ENCODE measurements around the gene PARP8. TPM values are rescaled to one million over a fixed set of nuclear protein-coding genes. Genes with fewer than 3 reads are reported as not detected.
"Not testable (repeated sequence)": the region's sequence is repeated elsewhere in the genome, so short reads cannot be mapped to it uniquely, and the experiment has no call there.

The PARP8 gene
- polyA plus RNA-seq, 10 donors = 4.7 to 12.1 (median 9.8) TPM

DNA sequence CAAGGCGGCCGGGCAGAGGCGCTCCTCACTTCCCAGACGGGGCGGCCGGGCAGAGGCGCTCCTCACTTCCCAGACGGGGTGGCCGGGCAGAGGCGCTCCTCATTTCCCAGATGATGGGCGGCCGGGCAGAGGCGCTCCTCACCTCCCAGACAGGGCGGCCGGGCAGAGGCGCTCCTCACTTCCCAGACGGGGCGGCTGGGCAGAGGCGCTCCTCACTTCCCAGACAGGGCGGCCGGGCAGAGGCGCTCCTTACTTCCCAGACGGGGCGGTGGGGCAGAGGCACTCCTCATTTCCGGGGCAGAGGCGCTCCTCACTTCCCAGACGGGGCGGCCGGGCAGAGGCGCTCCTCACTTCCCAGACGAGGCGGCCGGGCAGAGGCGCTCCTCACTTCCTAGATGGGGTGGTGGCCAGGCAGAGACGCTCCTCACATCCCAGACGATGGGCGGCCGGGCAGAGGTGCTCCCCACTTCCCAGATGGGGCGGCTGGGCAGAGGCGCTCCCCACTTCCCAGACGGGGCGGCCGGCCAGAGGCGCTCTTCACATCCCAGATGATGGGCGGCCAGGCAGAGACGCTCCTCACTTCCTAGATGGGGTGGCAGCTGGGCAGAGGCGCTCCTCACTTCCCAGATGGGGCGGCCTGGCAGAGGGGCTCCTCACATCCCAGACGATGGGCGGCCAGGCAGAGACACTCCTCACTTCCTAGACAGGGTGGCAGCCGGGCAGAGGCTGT lies 108.2 kb downstream of the PARP8 start:
- not testable (repeated sequence) for DNase-seq

DNA sequence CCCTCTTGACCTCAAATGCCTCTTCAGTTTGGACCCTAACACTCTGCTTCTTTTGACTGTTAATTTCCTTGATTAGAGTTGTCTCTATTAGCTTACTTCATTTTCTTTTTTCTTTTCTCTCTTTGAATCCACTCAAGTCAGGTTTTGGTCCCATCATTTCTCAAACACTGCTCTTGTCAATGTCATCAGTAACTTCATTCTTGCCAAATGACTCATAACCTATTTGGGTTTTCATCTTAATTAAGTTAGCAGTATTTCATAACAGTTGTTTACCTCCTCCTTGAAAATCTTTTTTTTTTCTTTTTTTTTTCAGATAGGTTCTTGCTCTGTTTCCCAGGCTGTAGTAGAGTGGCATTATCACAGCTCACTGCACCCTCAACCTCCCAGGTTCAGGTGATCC lies 119.6 kb downstream of the PARP8 start:
- DNase-seq = no peak

DNA sequence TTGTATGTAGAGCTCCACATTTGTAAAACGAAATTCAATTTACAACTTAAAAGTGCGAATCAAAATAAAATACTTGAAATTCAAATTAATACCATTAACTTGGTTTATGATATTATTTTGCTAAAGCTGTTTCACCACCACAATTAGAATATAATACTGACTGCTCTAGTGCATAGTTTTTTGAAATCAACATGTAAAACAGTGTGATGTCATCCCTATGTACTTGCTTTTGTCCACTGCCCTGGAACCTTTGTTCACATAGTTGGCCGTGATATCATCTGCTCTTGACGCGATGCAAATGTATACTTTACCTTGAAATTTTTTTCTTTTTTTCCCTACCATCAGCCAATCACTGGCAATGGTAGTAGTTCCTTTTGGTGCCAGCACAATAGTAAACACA lies 125.4 kb downstream of the PARP8 start:
- no peak for DNase-seq

DNA sequence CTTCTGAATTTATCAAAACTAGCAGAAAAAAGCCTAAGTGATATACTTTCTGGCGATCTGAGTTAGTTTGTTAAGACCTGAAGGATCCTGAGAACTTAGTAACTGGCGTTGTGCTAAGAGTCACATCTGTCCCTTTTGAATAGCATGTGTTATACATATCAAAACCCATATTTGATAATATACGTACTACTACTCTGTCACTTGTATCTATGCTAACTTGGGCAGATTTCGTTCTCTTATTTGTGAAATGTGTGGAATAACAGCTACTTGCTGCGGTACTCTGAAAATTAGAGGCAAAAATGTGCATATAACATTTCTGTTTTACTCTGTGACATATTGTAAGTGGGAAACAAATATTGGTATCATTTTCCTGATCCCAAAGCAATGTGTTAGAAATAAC lies 126.4 kb downstream of the PARP8 start:
- no peak for DNase-seq

DNA sequence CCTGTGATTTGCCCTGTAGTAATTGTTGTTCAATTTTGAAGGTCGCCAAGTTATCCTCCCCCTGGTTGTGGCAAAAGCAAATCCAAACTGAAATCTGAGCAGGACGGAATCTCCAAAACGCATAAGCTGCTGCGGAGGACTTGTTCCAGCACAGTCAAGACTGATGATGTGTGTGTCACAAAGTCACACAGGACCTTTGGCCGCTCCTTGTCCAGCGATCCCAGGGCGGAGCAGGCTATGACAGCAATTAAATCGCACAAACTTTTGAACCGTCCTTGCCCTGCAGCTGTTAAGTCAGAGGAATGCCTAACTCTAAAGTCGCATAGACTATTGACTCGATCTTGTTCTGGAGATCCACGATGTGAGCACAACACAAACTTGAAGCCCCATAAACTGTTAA lies 128.4 kb downstream of the PARP8 start:
- DNase-seq = no peak

DNA sequence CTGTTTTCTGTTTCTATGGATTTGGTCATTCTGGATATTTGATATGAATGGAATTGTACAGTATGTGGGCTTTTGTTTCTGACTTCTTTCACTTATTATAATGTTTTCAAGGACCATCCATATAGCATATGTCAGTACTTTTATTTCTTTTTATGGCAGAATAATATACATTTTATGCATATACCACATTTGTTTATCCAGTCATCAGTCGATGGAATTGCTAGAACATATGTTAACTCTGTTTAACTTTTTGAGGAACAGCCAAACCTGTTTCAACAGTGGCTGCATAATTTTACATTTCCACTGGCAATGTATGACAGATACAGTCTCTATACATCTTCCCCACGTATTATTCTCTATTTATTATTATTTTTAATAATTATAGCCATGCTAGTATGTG lies 131.6 kb downstream of the PARP8 start:
- peak in 1 of 3 donors; percentile 45 for DNase-seq

DNA sequence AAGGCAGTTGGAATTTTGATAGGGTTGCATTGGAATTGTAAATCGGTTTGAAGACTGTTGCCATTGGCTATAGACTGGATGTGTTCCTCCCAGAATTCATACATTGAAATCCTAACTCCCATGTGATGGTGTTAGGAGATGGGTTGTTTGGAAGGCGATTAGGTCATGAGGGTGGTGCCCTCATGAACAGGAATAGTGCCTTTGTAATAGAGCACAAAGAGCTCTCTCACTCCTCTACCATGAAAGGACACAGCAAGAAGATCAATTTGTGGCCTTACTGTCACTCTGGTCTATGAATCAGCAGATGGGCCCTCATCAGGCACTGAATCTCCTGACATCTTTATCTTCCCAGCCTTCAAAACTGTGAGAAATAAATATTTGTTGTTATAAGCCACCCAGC lies 133.2 kb downstream of the PARP8 start:
- DNase-seq = no peak

DNA sequence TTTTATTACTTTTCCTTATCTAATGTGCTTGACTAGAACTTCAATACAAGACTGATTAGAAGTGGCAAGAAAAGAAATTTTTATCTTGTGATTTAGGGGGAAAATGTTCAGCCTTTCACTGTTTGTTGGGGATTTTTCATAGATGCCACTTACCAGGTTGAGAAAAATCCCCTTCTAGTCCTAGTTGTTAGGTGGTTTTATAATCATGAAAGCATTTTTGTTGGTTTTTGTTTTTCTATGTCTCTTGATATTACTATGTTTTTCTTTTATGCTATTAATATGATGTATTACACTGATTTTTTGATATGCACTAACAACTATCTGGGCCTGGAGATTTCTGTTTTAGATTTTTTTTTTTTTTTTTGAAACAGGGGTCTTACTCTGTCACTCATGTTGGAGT lies 134.0 kb downstream of the PARP8 start:
- no peak for DNase-seq

DNA sequence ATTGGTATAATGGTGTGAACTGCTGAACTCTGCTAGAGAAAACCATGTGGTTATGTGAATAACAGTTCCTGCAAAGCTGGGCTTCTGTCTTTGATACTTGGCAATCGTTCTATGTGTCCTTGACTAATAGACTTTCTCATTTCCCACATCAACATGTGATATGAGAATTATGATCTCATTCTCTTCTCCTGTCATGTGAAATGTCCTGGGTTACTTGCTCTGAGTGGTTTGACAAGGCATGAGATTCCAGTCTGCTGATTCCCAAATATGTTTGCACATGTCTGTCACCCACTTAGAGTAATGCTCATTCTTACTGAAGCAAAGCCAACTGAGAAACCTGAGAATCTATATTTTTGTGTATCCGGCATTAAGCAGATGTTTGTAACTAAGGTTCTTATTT lies 141.2 kb downstream of the PARP8 start:
- no peak for DNase-seq

DNA sequence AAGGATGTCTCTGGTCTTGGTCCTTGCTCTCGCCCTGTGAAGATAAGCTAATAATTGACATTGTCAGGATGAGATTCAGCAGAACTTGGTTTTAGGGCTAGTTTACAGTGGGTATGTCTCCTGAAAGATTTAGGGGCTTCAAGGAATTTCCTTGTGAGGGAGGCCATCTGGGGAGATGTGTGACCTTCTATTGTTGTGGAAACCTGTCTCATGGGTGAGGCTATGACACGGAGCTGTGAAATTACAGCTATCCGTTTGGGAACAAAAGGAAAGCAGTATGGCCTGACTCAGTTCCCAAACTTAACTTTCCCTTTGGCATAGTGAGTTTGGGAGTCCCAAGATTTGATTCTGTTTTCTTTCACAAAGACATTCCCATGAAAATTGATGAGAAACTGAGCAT lies 142.0 kb downstream of the PARP8 start:
- no peak for DNase-seq

DNA sequence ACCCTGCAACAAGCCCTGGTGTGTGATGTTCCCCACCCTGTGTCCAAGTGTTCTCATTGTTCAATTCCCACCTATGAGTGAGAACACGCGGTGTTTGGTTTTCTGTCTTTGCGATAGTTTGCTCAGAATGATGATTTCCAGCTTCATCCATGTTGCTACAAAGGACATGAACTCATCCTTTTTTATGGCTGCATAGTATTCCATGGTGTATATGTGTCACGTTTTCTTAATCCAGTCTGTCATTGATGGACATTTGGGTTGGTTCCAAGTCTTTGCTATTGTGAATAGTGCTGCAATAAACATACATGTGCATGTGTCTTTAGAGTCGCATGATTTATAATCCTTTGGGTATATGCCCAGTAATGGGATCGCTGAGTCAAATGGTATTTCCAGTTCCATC lies 145.3 kb downstream of the PARP8 start:
- not testable (repeated sequence) for DNase-seq

DNA sequence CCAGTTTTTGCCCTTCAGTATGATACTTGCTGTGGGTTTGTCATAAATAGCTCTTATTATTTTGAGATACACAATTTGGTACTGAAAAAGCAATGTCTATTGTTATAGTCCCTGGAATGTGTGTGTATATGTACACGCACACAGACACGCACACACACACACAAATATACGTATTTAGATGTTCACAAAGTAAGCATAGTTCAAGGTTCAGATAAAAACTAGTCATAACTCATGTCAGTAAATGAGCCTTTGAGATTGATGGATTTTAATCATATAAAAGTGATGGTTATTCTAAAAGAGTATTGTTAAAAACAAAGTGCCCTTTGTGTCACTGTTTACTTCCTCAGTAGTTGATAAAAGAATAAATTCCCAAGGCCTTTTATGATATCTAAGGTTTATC lies 147.3 kb downstream of the PARP8 start:
- no peak for DNase-seq

DNA sequence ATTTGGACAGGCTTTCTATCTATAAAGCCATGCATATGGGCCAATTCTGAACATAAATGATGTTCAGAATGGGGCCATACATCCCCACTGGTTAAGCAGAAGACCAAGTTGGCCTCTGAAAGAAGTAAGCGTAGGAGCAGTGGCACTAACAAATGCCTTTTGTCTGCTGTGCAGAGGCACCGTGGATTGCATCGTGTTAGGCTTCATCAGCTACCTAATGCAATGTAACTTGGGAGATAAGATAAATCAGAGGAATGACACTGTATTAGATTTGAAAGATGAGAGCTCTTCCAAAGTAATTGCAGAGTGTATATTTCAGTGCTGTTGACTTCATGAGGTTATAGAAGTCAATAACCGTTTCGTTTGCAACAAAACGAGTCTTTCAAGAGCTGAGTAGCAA lies 148.1 kb downstream of the PARP8 start:
- no peak for DNase-seq

DNA sequence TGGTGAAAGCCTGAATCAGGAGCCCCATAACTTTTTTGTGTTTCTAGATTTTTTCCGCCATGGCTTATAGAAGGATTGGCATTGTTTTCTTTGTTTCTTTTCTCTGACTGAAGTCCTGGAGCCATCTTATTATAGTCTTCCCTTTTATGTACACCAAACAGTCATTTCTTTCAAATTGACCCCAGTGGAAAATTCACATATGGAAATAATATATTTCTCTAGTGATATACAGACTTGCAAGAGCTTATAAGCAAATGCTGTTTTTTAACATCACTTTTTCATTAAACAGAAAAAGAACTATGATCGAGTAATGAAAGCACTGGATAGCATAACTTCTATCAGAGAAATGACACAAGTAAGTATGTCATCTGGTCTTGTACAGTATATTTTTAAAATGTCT lies 155.6 kb downstream of the PARP8 start:
- DNase-seq = peak in 2 of 3 donors; percentile 19 to 51

DNA sequence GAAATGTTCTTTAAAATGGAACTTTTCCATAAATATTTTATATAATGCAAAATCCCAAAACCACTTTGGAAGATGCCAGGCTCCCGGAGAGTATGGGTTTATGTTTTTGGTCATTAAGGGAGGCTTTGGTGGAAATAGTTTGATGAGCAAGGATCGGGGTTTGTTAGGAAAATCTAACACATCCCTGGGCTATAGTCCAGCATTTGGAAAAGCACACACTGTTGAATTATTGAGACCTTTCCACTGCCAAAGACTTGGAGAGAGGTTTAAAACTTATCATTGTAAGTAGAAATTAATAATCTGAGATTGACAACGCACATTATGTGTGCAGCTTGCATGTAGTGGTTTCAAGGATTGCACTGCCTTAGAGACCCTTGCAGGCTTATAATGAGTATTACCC lies 156.3 kb downstream of the PARP8 start:
- peak in 2 of 3 donors; percentile 36 to 68 for DNase-seq

DNA sequence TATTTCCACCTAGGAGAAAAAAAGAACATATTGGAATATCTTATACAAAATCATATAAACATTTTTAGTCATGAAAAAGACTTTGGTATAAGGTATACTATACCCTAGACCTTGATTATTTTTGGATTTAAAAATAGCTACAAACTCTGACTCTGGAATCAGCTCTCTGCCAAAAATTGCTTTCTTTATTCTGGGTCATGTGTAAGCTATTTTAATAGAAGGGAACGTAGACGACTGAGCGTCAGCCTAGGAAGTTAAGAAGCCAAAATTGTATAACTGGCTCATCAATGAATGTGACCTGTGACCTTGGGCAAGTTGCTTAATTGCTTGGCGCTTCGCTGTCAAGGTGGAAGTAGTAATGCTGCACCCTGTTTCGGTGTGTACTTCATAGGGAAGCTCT lies 157.1 kb downstream of the PARP8 start:
- peak in 1 of 3 donors; percentile 45 for DNase-seq

DNA sequence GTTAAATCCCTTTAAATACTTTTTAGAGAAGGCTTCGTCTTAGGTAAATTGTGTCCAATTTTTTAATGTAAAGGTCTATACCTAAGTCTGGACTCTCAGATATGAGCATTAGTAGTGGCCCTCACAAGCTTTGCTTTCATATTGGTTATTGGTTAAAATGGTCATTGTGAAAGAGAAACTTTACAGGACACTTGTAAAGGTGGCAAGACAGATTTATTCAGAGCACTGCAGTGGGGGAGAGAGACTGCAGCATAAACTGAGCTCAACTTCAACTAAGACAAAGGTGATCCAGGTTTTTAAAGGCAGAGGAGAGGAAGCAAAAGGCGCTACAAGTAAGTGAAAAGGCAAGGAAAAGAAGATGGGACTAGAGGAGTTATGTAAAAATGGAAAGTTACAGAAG lies 157.7 kb downstream of the PARP8 start:
- DNase-seq = no peak

DNA sequence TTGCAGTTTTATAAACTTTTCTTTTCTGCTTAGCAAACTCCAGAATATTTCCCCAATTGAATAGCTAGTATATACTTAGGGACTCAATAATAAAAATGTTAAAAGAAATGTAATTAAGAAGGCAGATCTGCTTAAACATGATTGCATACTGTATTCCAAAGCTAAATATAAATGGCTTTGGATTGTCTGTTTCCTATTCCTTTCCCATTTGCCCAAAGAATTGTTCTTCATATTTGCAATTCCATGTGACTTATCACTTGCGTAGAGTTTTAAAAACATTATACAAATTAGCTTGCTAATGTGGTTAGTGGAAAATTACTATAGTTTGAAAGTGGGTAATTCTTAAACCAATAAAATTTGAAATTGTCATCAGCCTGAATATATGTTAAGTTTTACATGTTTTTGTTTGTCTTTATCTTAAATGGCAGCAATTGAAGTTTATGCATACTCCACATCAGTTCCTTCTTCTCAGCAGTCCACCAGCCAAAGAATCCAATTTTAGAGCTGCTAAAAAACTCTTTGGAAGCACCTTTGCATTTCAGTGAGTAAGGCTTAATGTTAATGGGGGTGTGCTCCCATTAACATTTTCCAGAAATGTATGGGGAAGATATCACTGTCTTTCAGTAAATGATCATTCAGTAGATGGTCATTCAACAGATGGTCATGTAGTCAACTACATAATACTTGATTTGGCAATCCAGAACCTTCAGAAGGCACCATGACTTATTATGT lies 161.2 kb downstream of the PARP8 start:
- DNase-seq = no peak

DNA sequence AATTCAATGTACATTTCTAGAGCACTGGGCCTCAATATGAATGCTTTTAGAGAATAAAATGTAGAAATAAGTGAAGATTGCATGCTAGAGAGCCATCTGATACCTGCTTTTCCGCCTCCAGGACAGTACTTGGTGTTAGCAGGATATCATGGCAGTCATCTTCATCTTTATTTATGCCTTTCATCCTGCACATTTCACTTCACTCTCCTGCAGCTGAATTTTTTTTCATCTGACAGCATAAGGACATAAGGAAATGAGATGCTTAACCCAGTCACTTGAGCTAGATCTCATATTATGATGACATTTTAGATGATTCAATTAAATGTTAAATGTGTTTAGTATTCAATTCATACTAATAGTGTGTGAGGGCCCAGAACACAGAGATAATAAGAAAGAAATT lies 162.6 kb downstream of the PARP8 start:
- no peak for DNase-seq

DNA sequence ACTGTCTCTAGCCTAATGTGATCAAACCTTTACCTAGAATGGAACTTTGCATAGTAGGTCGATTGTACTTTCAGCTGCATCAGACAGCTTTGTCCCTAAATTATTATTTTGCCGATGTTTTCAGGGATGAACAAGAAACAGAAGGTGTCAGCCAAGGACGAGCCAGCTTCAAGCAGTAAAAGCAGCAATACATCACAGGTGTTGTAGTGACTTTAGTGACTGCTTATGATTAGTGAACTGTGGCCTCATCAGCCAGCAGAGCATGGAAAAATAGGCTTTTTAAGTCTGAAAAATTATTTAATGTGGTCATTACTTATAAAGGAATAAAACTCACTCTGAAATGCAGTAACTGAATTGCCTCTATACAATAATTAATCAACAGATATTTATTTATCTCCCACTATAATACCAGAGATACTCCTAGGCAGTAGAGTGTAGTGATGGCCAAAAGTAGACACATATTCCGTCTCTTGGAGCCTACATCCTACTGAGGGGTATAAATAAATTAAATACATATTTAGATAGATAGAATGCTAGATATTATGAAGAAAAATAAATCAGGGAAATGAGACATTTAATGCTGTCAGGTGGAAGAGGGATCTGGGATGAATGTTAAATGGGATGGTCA lies 166.3 kb downstream of the PARP8 start:
- no peak for DNase-seq

DNA sequence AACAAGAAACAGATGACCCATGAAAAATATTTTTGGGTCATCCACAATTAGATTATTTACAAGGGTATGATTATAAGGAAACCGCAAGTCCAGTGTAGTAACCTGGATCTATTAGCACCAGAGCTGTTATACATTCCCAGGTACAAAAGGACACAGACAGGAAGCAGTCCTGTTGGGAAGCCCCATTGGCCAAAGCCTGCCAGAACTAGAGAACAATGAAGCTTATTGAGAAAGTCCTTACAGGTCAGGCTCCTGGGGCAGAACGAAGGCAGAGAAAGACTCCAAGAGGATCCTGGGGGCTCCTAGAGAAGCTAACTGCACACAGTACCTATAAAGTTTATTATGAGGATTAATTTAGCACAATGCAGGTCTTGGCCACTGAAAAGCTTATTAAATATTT lies 169.9 kb downstream of the PARP8 start:
- DNase-seq = no peak

DNA sequence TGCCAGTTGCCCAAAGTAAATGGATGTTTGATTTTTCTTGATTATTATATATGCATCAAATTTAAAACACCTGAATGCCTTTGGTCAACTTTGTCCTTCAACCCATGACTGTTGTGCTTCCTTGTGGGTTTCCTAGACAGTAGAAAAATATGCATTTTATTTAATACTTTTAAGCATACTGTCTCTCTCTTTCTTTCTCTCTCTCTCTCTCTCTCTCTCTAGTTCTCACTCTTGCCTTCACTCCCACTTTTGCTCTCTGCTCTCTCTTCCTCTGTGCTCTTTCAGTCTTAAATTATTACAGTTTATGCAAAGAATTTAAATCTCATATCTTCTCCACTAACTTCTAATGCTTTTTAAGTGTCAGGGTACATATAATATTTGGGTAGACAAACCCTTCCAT lies 173.0 kb downstream of the PARP8 start:
- DNase-seq = no peak

DNA sequence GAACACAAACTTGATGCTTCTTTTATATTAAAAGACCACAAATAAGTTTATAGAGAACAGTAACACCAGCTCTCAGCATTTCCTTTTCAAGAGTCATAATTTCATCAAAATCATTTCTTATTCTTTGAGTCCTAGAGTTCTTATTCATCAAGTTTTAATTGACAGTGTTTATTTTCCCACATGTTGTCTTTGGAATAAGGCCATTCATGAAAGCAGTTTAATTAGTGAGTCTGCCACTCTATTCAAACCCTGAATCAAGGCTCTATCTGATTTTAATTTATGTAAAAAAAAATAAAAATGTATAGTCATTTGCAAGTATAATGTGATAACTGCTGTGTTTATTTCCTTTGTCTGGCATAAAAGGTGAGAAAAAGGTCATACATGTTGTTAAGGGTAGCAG lies 176.7 kb downstream of the PARP8 start:
- no peak for DNase-seq

Measured in muscle of back (tissue), 11 donors.